GM21367 (cell line): ENCODE measurements around the gene KANSL1.
"Not testable (repeated sequence)": the region's sequence is repeated elsewhere in the genome, so short reads cannot be mapped to it uniquely, and the experiment has no call there.

Source experiments
- ATAC-seq: cut with Tn5 transposase; IDR thresholded peaks from one replicate; pipeline ENCODE4 v1.9.1; 2021; ENCODE audit not compliant: unreplicated experiment

Gene KANSL1

GRCh38 chr17:46117850-46118696 is 75.2 kb downstream of the KANSL1 start:
- ATAC-seq: no peak

- ATAC-seq: no peak
Observed at GRCh38 chr17:46117117-46117516, 76.1 kb downstream of the KANSL1 start.

- no peak for ATAC-seq
Observed at GRCh38 chr17:46115699-46116098, 77.5 kb downstream of the KANSL1 start.

- ATAC-seq: not testable (repeated sequence)
Observed at GRCh38 chr17:46111236-46111635, 82.0 kb downstream of the KANSL1 start.

GRCh38 chr17:46110219-46110618 is 83.0 kb downstream of the KANSL1 start:
- no peak for ATAC-seq

GRCh38 chr17:46109603-46110189 is 83.5 kb downstream of the KANSL1 start:
- no peak for ATAC-seq

GRCh38 chr17:46108550-46109110 is 84.6 kb downstream of the KANSL1 start:
- ATAC-seq: no peak

- ATAC-seq: no peak
Observed at GRCh38 chr17:46108120-46108519, 85.1 kb downstream of the KANSL1 start.

GRCh38 chr17:46106966-46107644 is 86.1 kb downstream of the KANSL1 start:
- ATAC-seq: no peak

GRCh38 chr17:46102806-46103205 is 90.4 kb downstream of the KANSL1 start:
- ATAC-seq: not testable (repeated sequence)

- not testable (repeated sequence) for ATAC-seq
Observed at GRCh38 chr17:46101785-46102617, 91.2 kb downstream of the KANSL1 start.

GRCh38 chr17:46100590-46100989 is 92.6 kb downstream of the KANSL1 start:
- ATAC-seq: no peak

- no peak for ATAC-seq
Observed at GRCh38 chr17:46099865-46100264, 93.4 kb downstream of the KANSL1 start.

- ATAC-seq: no peak
Observed at GRCh38 chr17:46097497-46097896, 95.7 kb downstream of the KANSL1 start.

- no peak for ATAC-seq
Observed at GRCh38 chr17:46092991-46093390, 100.2 kb downstream of the KANSL1 start.

- no peak for ATAC-seq
Observed at GRCh38 chr17:46090871-46091270, 102.4 kb downstream of the KANSL1 start.

GRCh38 chr17:46089389-46089965 is 103.8 kb downstream of the KANSL1 start:
- ATAC-seq: no peak

- no peak for ATAC-seq
Observed at GRCh38 chr17:46088595-46088994, 104.6 kb downstream of the KANSL1 start.

GRCh38 chr17:46087871-46088270 is 105.4 kb downstream of the KANSL1 start:
- not testable (repeated sequence) for ATAC-seq

GRCh38 chr17:46086821-46087220 is 106.4 kb downstream of the KANSL1 start:
- no peak for ATAC-seq
